Astrocyte (in vitro differentiated cells and primary cell): ENCODE measurements around the gene MRPS18A.

Experiments used
- EZH2 ChIP-seq: IDR thresholded peaks from 2 replicates; pipeline ENCODE4 v1.6.1; 2012; ENCODE audit warnings: mild to moderate bottlenecking, low read length, inconsistent platforms; ENCODE audit not compliant: insufficient read depth
- TF ChIP-seq, protein P1 (sequence below): IDR thresholded peaks from 2 replicates; pipeline ENCODE4 v1.5.1; 2011; ENCODE audit warnings: low read depth, mild to moderate bottlenecking, inconsistent platforms, low read length, moderate library complexity; ENCODE audit not compliant: insufficient read depth

DNA sequence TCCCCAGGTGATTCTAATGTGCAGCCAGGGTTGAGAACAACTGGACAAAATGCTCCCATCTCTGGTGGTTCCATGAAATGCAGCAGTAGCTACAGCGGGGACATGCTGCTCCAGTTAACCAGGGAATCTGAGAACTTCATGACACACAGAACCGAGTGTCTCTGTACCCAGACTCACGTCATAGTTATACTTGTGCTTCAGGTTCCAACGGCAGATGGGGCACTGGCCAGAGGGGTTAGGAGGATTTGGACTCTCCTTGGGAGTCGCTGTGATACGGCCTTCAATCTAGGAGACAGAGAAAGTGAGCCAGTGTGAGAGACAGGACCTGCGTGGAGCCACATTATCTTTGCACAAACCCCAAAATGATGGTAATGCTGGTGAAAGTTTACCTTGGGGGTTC is 9.2 kb downstream of the MRPS18A start:
- TF ChIP-seq, protein P1, sequence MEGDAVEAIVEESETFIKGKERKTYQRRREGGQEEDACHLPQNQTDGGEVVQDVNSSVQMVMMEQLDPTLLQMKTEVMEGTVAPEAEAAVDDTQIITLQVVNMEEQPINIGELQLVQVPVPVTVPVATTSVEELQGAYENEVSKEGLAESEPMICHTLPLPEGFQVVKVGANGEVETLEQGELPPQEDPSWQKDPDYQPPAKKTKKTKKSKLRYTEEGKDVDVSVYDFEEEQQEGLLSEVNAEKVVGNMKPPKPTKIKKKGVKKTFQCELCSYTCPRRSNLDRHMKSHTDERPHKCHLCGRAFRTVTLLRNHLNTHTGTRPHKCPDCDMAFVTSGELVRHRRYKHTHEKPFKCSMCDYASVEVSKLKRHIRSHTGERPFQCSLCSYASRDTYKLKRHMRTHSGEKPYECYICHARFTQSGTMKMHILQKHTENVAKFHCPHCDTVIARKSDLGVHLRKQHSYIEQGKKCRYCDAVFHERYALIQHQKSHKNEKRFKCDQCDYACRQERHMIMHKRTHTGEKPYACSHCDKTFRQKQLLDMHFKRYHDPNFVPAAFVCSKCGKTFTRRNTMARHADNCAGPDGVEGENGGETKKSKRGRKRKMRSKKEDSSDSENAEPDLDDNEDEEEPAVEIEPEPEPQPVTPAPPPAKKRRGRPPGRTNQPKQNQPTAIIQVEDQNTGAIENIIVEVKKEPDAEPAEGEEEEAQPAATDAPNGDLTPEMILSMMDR, result no peak
- no peak for TF ChIP-seq EZH2
